ENCODE results near the gene MKKS.
A peak's percentile ranks its signal among the peaks of the same experiment; 100 is the strongest.

Gene MKKS

GRCh38 chr20:10433623-10434466, at the start of gene MKKS:
MKKS (minus strand) TSS chr20:10434222; CDS start chr20:10413514, 20,708 bp downstream.
- DNase-seq: peak; percentile 94 to 95

GRCh38 chr20:10483691-10484090, 49.7 kb upstream of the MKKS start:
- no peak for DNase-seq

- no peak for DNase-seq
Measured at GRCh38 chr20:10481676-10482075, 47.7 kb upstream of the MKKS start.

- DNase-seq: no peak
Measured at GRCh38 chr20:10478930-10479329, 44.9 kb upstream of the MKKS start.

- DNase-seq: no peak
Measured at GRCh38 chr20:10478205-10478604, 44.2 kb upstream of the MKKS start.

DNA sequence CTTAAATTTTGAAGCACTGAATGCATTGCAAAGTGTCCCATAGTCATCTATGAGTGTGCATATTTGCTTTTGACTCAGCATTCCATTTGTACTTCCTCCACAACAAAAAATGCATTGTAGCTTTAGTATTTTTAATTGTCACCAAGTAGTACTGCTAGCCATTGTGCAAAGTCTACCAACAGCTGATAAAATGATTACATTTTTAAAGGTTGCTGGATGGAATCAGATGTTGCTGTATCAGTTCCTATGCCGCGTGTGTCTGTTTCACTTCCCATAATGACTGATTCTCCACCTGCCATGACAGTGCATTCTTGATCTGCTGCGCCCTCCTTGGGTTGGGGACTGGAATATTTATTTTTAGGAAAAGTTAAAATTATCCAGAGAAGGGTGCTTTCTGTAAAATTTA, 42.3 kb upstream of the MKKS start:
- DNase-seq: no peak

DNA sequence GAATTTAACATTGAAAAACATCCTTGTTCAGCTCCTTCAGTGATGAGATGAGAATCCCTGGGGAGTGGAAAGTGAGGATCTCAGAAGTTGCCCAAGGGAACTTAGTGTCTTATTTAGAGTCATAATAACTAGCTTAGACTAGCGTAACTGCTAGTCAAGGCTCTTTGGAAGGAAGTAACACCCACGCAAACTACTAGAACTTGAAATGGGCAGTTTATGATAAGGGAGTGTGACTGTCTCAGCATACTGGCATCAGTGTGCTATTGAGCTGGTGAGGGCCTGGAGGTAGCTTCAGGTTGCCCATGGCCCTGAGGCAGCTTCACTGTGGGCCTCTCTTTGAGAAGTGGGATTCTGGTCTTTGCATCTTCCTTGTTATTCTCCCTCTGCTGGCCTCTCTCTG, 41.2 kb upstream of the MKKS start:
- DNase-seq: no peak

- no peak for DNase-seq
Measured at GRCh38 chr20:10474606-10475184, 40.7 kb upstream of the MKKS start.

DNA sequence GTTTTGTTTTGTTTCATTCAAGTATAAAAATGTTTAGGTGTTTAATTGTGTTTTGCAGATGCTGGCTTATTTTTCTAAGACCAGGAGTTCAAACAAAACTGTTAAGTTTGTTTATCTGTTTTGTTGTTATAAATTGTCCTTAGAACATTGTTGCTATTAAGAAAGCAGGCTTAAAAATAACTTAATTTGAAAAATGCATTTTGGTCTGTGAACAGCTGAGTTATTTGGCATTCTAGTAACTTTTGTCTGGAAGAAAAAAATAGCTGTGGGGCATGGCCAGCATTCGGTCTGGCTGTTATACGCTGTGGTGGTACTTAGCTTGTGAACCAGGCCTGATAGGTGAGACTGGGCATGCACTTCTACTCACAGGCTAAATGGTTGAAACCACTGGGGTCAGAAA, 38.8 kb upstream of the MKKS start:
- DNase-seq: no peak

- DNase-seq: no peak
Measured at GRCh38 chr20:10470276-10470675, 36.3 kb upstream of the MKKS start.

GRCh38 chr20:10469599-10469998, 35.6 kb upstream of the MKKS start:
- peak; percentile 73 to 86 for DNase-seq

- no peak for DNase-seq
Measured at GRCh38 chr20:10469056-10469455, 35.0 kb upstream of the MKKS start.

GRCh38 chr20:10468340-10468845, 34.4 kb upstream of the MKKS start:
- no peak for DNase-seq

GRCh38 chr20:10467681-10468339, 33.8 kb upstream of the MKKS start:
- DNase-seq: no peak

DNA sequence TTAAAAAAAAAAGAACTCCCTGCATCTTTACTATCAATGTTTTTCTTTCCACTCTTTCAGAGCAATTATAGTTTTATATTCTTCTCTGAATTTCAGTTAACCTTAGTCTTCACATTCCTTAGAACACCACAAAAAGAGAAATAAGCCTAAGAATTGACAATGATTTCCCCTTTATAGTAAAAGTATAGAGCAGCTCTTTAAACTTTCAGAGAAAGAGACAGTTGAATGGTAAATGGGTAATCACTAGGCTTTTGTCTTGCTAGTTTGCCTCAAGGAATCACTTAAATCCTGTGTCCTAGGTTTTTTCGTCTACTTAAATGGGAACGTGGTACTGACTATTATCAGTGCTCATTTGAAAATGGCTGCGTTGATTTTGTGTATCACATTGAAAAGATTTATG, 32.8 kb upstream of the MKKS start:
- DNase-seq: no peak

DNA sequence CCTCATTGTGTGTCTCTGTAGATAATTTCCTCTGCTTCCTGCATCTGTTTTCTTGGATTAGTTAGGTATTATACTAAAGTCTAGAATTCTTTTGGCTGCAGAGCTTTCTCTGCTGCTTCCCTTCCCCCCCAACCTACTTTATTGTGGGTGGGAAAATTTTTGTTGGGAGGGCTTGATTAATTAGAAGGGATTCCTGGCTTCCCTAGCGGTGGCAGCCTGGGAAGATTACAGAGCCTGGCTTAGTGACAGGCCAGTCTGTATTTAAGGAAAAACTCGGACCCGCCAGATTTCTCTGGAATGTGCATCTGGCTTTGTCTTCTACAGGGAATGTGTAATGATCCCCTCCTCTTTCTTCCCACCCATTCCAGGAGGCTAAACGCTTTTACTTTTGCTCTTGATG, 32.3 kb upstream of the MKKS start:
- DNase-seq: peak in 1 of 2 experiments; percentile 45

- DNase-seq: no peak
Measured at GRCh38 chr20:10465135-10465534, 31.1 kb upstream of the MKKS start.

DNA sequence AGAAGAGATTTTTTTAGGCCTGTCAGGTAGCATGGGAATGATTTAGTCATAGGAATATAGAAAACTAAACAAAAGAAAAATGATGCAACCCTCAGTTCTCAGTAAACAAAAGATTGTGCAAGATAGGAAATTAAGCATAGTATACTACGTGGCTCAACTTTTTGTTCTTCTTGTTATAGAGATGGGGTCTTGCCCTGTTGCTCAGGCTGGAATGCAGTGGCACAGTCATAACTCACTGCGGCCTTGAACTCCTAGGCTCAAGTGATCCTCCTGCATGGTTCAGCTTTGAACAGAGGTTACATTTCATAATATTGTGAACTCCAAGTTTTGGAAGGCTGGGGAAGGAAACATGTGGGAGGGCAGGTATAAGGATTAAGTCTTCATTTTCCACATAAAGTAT, 29.6 kb upstream of the MKKS start:
- no peak for DNase-seq

DNA sequence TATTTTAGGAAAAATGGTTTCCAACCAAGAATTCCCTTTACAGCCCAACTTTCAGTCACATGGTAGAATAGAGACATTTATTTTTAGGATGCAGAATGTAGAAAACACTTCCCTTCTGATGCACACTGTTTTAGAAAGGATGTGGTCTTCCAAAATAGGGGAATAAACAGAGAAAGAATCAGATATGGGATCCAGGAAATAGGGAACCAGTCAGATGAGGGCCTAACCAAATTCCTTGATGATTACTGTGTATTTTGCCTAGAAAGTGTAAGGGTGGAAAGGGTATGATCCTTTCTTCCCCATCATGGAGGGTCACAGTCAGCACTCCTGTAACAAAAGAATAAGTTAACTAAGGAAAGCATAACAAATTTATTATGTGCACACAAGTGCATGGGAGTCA, 28.5 kb upstream of the MKKS start:
- DNase-seq: no peak

- DNase-seq: no peak
Measured at GRCh38 chr20:10461495-10461894, 27.5 kb upstream of the MKKS start.

DNA sequence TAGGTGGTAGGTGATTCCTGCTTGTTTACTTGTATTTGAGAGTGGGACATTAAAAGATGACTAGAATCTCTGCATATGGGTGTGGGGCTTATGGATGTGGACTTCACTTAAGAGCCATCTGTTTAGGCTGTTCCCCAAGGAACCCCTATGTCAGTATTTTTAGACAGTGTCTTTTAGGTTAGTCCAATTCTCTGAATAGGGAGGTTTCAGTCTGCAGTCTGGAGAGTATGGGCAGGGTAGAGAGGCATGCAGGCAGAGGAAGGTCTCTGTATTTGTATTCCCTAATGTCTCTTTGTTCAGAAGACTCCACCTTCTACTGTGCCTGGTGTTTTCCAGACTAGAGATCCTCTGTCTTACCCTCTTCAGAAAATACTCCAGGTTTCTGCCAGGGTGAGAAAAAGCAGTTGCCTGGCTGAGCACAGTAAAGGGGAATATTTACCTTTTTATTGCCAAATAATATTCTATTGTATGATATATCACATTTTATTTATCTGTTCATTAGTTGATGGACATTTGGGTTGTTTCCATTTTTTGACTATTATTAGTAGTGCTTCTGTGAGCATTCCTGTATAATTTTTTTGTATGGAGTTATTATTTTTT, 20.2 kb upstream of the MKKS start:
- DNase-seq: peak in 1 of 2 experiments; percentile 21

GRCh38 chr20:10453241-10453640, 19.2 kb upstream of the MKKS start:
- no peak for DNase-seq

GRCh38 chr20:10449270-10449669, 15.2 kb upstream of the MKKS start:
- peak; percentile 57 to 76 for DNase-seq
